Measurements from ENCODE around the gene KMT2C. TPM values are rescaled to one million over a fixed set of nuclear protein-coding genes. Genes with fewer than 3 reads are reported as not detected.

Gene KMT2C
- total and polyA plus RNA-seq, 2 of the 13 experiments (the other 11 are each of a cell fraction or from before 2014, with no cell fraction given) = 7.1 to 14.4 TPM

DNA sequence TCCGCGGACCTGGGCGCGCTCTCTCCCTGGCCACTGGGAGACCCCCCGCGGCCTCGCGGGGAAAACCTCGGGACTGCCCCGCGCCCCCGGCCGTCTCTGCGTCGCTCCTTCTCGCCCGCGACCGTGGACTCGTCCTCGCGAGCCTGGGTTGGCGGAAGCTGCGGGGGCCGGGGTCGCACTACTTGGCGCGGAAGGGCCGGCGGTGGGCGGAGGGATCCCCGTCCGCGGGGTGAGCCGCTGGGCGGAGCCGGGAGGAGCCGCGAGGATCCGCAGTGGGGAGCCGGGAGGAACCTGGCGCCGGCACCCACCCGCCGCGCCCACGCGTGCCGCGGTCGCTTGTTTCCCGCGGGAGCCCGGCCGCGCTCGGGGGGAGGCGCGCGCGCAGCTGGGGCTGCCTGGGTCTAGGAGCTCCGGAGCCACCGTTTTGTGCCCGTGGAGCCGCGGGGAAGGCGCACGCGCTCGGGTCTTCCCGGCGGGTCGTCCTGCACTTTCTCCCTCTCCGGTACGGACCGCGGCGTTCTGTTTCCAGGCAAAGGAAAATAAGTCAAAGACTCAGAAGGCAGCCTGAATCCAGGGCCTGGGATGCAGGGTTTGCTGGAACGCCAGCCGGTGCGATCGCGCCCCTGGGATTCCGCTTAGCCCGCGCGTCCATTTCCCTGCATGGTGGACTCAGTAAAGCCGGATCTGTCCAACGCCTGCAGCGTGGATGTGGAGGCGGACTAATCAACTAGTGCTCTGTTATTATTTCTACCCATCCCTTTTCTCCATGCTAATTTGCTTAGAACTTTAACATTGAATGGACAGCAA is 28.7 kb upstream of the KMT2C start (continued):
- TF ChIP-seq, protein P1, sequence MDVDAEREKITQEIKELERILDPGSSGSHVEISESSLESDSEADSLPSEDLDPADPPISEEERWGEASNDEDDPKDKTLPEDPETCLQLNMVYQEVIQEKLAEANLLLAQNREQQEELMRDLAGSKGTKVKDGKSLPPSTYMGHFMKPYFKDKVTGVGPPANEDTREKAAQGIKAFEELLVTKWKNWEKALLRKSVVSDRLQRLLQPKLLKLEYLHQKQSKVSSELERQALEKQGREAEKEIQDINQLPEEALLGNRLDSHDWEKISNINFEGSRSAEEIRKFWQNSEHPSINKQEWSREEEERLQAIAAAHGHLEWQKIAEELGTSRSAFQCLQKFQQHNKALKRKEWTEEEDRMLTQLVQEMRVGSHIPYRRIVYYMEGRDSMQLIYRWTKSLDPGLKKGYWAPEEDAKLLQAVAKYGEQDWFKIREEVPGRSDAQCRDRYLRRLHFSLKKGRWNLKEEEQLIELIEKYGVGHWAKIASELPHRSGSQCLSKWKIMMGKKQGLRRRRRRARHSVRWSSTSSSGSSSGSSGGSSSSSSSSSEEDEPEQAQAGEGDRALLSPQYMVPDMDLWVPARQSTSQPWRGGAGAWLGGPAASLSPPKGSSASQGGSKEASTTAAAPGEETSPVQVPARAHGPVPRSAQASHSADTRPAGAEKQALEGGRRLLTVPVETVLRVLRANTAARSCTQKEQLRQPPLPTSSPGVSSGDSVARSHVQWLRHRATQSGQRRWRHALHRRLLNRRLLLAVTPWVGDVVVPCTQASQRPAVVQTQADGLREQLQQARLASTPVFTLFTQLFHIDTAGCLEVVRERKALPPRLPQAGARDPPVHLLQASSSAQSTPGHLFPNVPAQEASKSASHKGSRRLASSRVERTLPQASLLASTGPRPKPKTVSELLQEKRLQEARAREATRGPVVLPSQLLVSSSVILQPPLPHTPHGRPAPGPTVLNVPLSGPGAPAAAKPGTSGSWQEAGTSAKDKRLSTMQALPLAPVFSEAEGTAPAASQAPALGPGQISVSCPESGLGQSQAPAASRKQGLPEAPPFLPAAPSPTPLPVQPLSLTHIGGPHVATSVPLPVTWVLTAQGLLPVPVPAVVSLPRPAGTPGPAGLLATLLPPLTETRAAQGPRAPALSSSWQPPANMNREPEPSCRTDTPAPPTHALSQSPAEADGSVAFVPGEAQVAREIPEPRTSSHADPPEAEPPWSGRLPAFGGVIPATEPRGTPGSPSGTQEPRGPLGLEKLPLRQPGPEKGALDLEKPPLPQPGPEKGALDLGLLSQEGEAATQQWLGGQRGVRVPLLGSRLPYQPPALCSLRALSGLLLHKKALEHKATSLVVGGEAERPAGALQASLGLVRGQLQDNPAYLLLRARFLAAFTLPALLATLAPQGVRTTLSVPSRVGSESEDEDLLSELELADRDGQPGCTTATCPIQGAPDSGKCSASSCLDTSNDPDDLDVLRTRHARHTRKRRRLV (CRISPR knock-in tag; IDR thresholded peaks at IDR 0.05) = no peak
- TF ChIP-seq, protein P2, sequence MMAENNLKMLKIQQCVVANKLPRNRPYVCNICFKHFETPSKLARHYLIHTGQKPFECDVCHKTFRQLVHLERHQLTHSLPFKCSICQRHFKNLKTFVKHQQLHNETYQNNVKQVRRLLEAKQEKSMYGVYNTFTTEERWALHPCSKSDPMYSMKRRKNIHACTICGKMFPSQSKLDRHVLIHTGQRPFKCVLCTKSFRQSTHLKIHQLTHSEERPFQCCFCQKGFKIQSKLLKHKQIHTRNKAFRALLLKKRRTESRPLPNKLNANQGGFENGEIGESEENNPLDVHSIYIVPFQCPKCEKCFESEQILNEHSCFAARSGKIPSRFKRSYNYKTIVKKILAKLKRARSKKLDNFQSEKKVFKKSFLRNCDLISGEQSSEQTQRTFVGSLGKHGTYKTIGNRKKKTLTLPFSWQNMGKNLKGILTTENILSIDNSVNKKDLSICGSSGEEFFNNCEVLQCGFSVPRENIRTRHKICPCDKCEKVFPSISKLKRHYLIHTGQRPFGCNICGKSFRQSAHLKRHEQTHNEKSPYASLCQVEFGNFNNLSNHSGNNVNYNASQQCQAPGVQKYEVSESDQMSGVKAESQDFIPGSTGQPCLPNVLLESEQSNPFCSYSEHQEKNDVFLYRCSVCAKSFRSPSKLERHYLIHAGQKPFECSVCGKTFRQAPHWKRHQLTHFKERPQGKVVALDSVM (CRISPR knock-in tag; IDR thresholded peaks at IDR 0.05) = peak; percentile 33; the same call in 1 of the 2 replicates
- TF ChIP-seq MYC (CRISPR knock-in tag; IDR thresholded peaks at IDR 0.05; ENCODE audit: borderline replicate concordance) = peak; percentile 76
- peak; percentile 67 for TF ChIP-seq ZNF883 (CRISPR knock-in tag; IDR thresholded peaks at IDR 0.05; ENCODE audit: not compliant biosample characterization)
- no peak; the same call in 1 of the 2 replicates for TF ChIP-seq ZNF543 (CRISPR knock-in tag; IDR thresholded peaks at IDR 0.05)
- TF ChIP-seq ZNF75D (CRISPR knock-in tag; IDR thresholded peaks at IDR 0.05; ENCODE audit: borderline replicate concordance) = no peak
- TF ChIP-seq, protein P3, sequence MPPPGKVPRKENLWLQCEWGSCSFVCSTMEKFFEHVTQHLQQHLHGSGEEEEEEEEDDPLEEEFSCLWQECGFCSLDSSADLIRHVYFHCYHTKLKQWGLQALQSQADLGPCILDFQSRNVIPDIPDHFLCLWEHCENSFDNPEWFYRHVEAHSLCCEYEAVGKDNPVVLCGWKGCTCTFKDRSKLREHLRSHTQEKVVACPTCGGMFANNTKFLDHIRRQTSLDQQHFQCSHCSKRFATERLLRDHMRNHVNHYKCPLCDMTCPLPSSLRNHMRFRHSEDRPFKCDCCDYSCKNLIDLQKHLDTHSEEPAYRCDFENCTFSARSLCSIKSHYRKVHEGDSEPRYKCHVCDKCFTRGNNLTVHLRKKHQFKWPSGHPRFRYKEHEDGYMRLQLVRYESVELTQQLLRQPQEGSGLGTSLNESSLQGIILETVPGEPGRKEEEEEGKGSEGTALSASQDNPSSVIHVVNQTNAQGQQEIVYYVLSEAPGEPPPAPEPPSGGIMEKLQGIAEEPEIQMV (CRISPR knock-in tag; IDR thresholded peaks at IDR 0.05; ENCODE audit: low read depth) = peak; percentile 88; the same call in 1 of the 2 replicates
- no peak for TF ChIP-seq TRIM24 (CRISPR knock-in tag; IDR thresholded peaks at IDR 0.05)
- TF ChIP-seq, protein P4, sequence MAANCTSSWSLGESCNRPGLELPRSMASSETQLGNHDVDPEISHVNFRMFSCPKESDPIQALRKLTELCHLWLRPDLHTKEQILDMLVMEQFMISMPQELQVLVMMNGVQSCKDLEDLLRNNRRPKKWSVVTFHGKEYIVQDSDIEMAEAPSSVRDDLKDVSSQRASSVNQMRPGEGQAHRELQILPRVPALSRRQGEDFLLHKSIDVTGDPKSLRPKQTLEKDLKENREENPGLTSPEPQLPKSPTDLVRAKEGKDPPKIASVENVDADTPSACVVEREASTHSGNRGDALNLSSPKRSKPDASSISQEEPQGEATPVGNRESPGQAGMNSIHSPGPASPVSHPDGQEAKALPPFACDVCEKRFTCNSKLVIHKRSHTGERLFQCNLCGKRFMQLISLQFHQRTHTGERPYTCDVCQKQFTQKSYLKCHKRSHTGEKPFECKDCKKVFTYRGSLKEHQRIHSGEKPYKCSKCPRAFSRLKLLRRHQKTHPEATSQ (CRISPR knock-in tag; IDR thresholded peaks at IDR 0.05; ENCODE audit: borderline replicate concordance) = no peak
- TF ChIP-seq, protein P5, sequence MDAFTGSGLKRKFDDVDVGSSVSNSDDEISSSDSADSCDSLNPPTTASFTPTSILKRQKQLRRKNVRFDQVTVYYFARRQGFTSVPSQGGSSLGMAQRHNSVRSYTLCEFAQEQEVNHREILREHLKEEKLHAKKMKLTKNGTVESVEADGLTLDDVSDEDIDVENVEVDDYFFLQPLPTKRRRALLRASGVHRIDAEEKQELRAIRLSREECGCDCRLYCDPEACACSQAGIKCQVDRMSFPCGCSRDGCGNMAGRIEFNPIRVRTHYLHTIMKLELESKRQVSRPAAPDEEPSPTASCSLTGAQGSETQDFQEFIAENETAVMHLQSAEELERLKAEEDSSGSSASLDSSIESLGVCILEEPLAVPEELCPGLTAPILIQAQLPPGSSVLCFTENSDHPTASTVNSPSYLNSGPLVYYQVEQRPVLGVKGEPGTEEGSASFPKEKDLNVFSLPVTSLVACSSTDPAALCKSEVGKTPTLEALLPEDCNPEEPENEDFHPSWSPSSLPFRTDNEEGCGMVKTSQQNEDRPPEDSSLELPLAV (CRISPR knock-in tag; conservative IDR thresholded peaks at IDR 0.05; ENCODE audit: low read depth) = no peak
- TF ChIP-seq, protein P6, sequence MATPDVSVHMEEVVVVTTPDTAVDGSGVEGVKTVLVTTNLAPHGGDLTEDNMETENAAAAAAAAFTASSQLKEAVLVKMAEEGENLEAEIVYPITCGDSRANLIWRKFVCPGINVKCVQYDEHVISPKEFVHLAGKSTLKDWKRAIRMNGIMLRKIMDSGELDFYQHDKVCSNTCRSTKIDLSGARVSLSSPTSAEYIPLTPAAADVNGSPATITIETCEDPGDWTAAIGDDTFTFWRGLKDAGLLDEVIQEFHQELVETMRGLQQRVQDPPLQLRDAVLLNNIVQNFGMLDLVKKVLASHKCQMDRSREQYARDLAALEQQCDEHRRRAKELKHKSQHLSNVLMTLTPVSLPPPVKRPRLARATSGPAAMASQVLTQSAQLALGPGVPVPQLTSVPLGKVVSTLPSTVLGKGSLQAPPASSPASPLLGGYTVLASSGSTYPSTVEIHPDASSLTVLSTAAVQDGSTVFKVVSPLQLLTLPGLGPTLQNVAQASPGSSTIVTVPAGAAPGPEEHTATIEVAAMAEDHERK (CRISPR knock-in tag; IDR thresholded peaks at IDR 0.05; ENCODE audit: low read depth) = no peak
- TF ChIP-seq FOXK2 (IDR thresholded peaks at IDR 0.05) = no peak
- no peak for TF ChIP-seq HOXA7 (CRISPR knock-in tag; IDR thresholded peaks at IDR 0.05)
- TF ChIP-seq TEAD2 (CRISPR knock-in tag; IDR thresholded peaks at IDR 0.05) = no peak
